LHCN-M2 (cell line): Measurements from ENCODE around the gene ABCB8. TPM values are rescaled to one million over a fixed set of nuclear protein-coding genes. Genes with fewer than 3 reads are reported as not detected.
"Not testable (repeated sequence)": the region's sequence is repeated elsewhere in the genome, so short reads cannot be mapped to it uniquely, and the experiment has no call there.

Source experiments
- DNase-seq: peaks from one replicate; pipeline ENCODE4 v3.0.0-alpha.2; 2012; ENCODE audit warnings: low read depth
- total RNA-seq: library from RNA; depleted of rRNA; stranded (reverse); fragments of >200 nt; gene quantifications from 2 replicates; pipeline ENCODE4 v1.2.3, GENCODE V29; 2014

Gene ABCB8
- total RNA-seq, 1 experiment from 2014 or later: 61.1 TPM

- DNase-seq: no peak
These were observed 6.2 kb downstream of the ABCB8 start for GRCh38 chr7:151034312-151035025.

- no peak for DNase-seq
These were observed 6.9 kb downstream of the ABCB8 start for GRCh38 chr7:151035026-151035717.

GRCh38 chr7:151035902-151036301 lies 7.7 kb downstream of the ABCB8 start:
- no peak for DNase-seq

GRCh38 chr7:151038951-151039849 lies 10.9 kb downstream of the ABCB8 start:
- DNase-seq: peak; percentile 96

GRCh38 chr7:151039850-151040548 lies 11.7 kb downstream of the ABCB8 start:
- no peak for DNase-seq

GRCh38 chr7:151040616-151041375 lies 12.5 kb downstream of the ABCB8 start:
- no peak for DNase-seq

GRCh38 chr7:151043449-151043848 lies 15.2 kb downstream of the ABCB8 start:
- not testable (repeated sequence) for DNase-seq

- DNase-seq: no peak
These were observed 15.7 kb downstream of the ABCB8 start for GRCh38 chr7:151043959-151044358.

GRCh38 chr7:151045262-151045661 lies 17.0 kb downstream of the ABCB8 start:
- no peak for DNase-seq

- DNase-seq: no peak
These were observed 17.7 kb downstream of the ABCB8 start for GRCh38 chr7:151045967-151046366.

- peak; percentile 55 for DNase-seq
These were observed 18.6 kb downstream of the ABCB8 start for GRCh38 chr7:151046603-151047573.

GRCh38 chr7:151047976-151048815 lies 19.9 kb downstream of the ABCB8 start, which contains the start of gene ASIC3:
Gene ASIC3 (plus strand): TSS chr7:151048531. CDS start chr7:151048886, 355 bp downstream.
- no peak for DNase-seq

- DNase-seq: no peak
These were observed 20.7 kb downstream of the ABCB8 start for GRCh38 chr7:151048911-151049463.

- no peak for DNase-seq
These were observed 22.9 kb downstream of the ABCB8 start for GRCh38 chr7:151051108-151051507.

- DNase-seq: no peak
These were observed 24.8 kb downstream of the ABCB8 start for GRCh38 chr7:151053096-151053495.

- DNase-seq: no peak
These were observed 25.5 kb downstream of the ABCB8 start for GRCh38 chr7:151053751-151054150.

GRCh38 chr7:151056283-151056665 lies 28.0 kb downstream of the ABCB8 start:
- DNase-seq: peak; percentile 25
